IMR-90 (cell line): ENCODE results near the gene SNX30. TPM values are rescaled to one million over a fixed set of nuclear protein-coding genes. Genes with fewer than 3 reads are reported as not detected.

Source experiments
- ATAC-seq: fragments of 200-7000 bp; cut with Tn5 transposase; 2 replicates; pipeline ENCODE4 v1.9.1; 2020; ENCODE audit warnings: low read depth, mild to moderate bottlenecking, moderate library complexity
- BruUV-seq: library from RNA; stranded (reverse); fragments of 400-500 nt; replicated peaks from 2 replicates; lab custom pipeline; 2021; lab: Mats Ljungman, UMichigan
- CTCF ChIA-PET: fragments of 300-600 bp; formaldehyde crosslinking; extraction: SDS; loops from one replicate; lab custom pipeline; 2021; ENCODE audit warnings: antibody characterized with exemption; lab: Yijun Ruan, JAX
- POLR2A ChIA-PET: fragments of 300-600 bp; sonication (Branson Sonifier 250); formaldehyde crosslinking; loops from one replicate; lab custom pipeline; 2022; ENCODE audit warnings: antibody characterized with exemption; ENCODE audit not compliant: unreplicated experiment; lab: Charles Lee
- DNase-seq: peaks from one replicate; pipeline ENCODE4 v3.0.0; 2013
- H2AFZ ChIP-seq: replicated peaks from 2 replicates; pipeline ENCODE3; 2013; ENCODE audit warnings: low read length, mild to moderate bottlenecking; ENCODE audit not compliant: poor library complexity
- H2AK5ac ChIP-seq: 2 replicates; pipeline ENCODE4 v1.6.1; 2013; ENCODE audit warnings: low read depth, low read length, inconsistent platforms
- H2AK9ac ChIP-seq: replicated peaks from 2 replicates; pipeline ENCODE3; 2013; ENCODE audit warnings: mild to moderate bottlenecking, low read depth, low read length, moderate library complexity; ENCODE audit not compliant: poor library complexity
- H2BK120ac ChIP-seq: 2 replicates; pipeline ENCODE4 v1.6.1; 2013; ENCODE audit warnings: low read depth, low read length, inconsistent platforms
- H2BK15ac ChIP-seq: 3 replicates; pipeline ENCODE4 v1.6.1; 2013; ENCODE audit warnings: low read depth, low read length, inconsistent platforms
- H2BK20ac ChIP-seq: 2 replicates; pipeline ENCODE4 v1.6.1; 2013; ENCODE audit warnings: low read depth, mild to moderate bottlenecking, inconsistent platforms, low read length, moderate library complexity
- H2BK5ac ChIP-seq: 2 replicates; pipeline ENCODE4 v1.6.1; 2013; ENCODE audit warnings: mild to moderate bottlenecking, low read depth, low read length, inconsistent platforms; ENCODE audit not compliant: poor library complexity, severe bottlenecking
- H3K14ac ChIP-seq: replicated peaks from 2 replicates; pipeline ENCODE4 v1.6.1; 2013; ENCODE audit warnings: low read depth, low read length, inconsistent platforms
- H3K18ac ChIP-seq: 2 replicates; pipeline ENCODE4 v1.6.1; 2013; ENCODE audit warnings: low read depth, low read length, control low read depth
- H3K23ac ChIP-seq: 2 replicates; pipeline ENCODE4 v1.6.1; 2013; ENCODE audit warnings: low read depth, low read length, inconsistent platforms
- H3K27ac ChIP-seq: 2 replicates; pipeline ENCODE4 v1.5.1; 2013; ENCODE audit warnings: mild to moderate bottlenecking, control low read depth, low read length; ENCODE audit not compliant: insufficient read depth
- H3K27me3 ChIP-seq: 2 replicates; pipeline ENCODE4 v1.6.1; 2013; ENCODE audit warnings: low read length; ENCODE audit not compliant: control insufficient read depth, insufficient read depth
- H3K36me3 ChIP-seq: 2 replicates; pipeline ENCODE4 v1.6.1; 2013; ENCODE audit warnings: low read length, mixed read lengths; ENCODE audit not compliant: control insufficient read depth, insufficient read depth
- H3K4ac ChIP-seq: 2 replicates; pipeline ENCODE4 v1.6.1; 2013; ENCODE audit warnings: low read depth, low read length, inconsistent platforms
- H3K4me1 ChIP-seq: 2 replicates; pipeline ENCODE4 v1.6.1; 2013; ENCODE audit warnings: low read length, mixed read lengths; ENCODE audit not compliant: control insufficient read depth, insufficient read depth
- H3K4me2 ChIP-seq: 2 replicates; pipeline ENCODE4 v1.6.1; 2013; ENCODE audit warnings: low read depth, mild to moderate bottlenecking, control low read depth, low read length, moderate library complexity
- H3K4me3 ChIP-seq: 2 replicates; pipeline ENCODE4 v1.5.1; 2013; ENCODE audit warnings: low read depth, mild to moderate bottlenecking, control low read depth, low read length, moderate library complexity; ENCODE audit not compliant: insufficient read depth
- H3K56ac ChIP-seq: 2 replicates; pipeline ENCODE4 v1.6.1; 2013; ENCODE audit warnings: low read length, inconsistent platforms; ENCODE audit not compliant: insufficient read depth; ENCODE audit errors: extremely low read depth
- H3K79me1 ChIP-seq, 2 experiments: 2 replicates each; pipeline ENCODE4 v1.6.1; 2013; ENCODE audit warnings: low read length in 2 of 2, inconsistent platforms in 1 of 2, low read depth in 1 of 2
- H3K9ac ChIP-seq: 2 replicates; pipeline ENCODE4 v1.6.1; 2013; ENCODE audit warnings: low read depth, low read length, control low read depth
- H3K9me1 ChIP-seq: 2 replicates; pipeline ENCODE4 v1.6.1; 2013; ENCODE audit warnings: low read length, inconsistent platforms; ENCODE audit not compliant: insufficient read depth
- H3K9me3 ChIP-seq: 2 replicates; pipeline ENCODE4 v1.6.1; 2013; ENCODE audit warnings: low read length; ENCODE audit not compliant: control insufficient read depth, insufficient read depth
- H4K20me1 ChIP-seq: 2 replicates; pipeline ENCODE4 v1.6.1; 2013; ENCODE audit warnings: low read length, inconsistent platforms; ENCODE audit not compliant: insufficient read depth
- H4K5ac ChIP-seq: 2 replicates; pipeline ENCODE4 v1.6.1; 2013; ENCODE audit warnings: mild to moderate bottlenecking, low read depth, low read length, control low read depth
- H4K8ac ChIP-seq, 2 experiments: 2 replicates each; pipeline ENCODE4 v1.6.1; 2013; ENCODE audit warnings: low read depth in 2 of 2, low read length in 2 of 2, control low read depth in 1 of 2, inconsistent platforms in 1 of 2
- H4K91ac ChIP-seq: 2 replicates; pipeline ENCODE4 v1.6.1; 2013; ENCODE audit warnings: low read depth, low read length, inconsistent platforms; ENCODE audit not compliant: insufficient read depth
- BHLHE40 ChIP-seq: fragments of 150-350 bp; IDR thresholded peaks from 2 replicates; pipeline ENCODE4 v1.6.1; 2016; ENCODE audit warnings: mild to moderate bottlenecking, low read depth, low read length
- CEBPB ChIP-seq: IDR thresholded peaks from 2 replicates; pipeline ENCODE4 v1.6.1; 2012; ENCODE audit warnings: low read depth, low read length, improper control_type of control experiment
- CHD1 ChIP-seq: IDR thresholded peaks from 2 replicates; pipeline ENCODE4 v1.6.1; 2012; ENCODE audit warnings: low read depth, low read length, improper control_type of control experiment
- FOS ChIP-seq: fragments of 150-350 bp; IDR thresholded peaks from 2 replicates; pipeline ENCODE4 v1.6.1; 2016; ENCODE audit warnings: low read depth, low read length
- MAZ ChIP-seq: IDR thresholded peaks from 2 replicates; pipeline ENCODE4 v1.6.1; 2012; ENCODE audit warnings: low read depth, mild to moderate bottlenecking, low read length, improper control_type of control experiment, moderate library complexity, borderline replicate concordance
- MXI1 ChIP-seq: IDR thresholded peaks from 2 replicates; pipeline ENCODE4 v1.6.1; 2012; ENCODE audit warnings: low read depth, mild to moderate bottlenecking, low read length, moderate library complexity, borderline replicate concordance
- NFE2L2 ChIP-seq: fragments of 150-350 bp; IDR thresholded peaks from 2 replicates; pipeline ENCODE4 v1.6.1; 2016; ENCODE audit warnings: low read depth, mild to moderate bottlenecking, low read length
- RCOR1 ChIP-seq: IDR thresholded peaks from 2 replicates; pipeline ENCODE4 v1.6.1; 2012; ENCODE audit warnings: mild to moderate bottlenecking, low read length, improper control_type of control experiment; ENCODE audit not compliant: insufficient replicate concordance
- SMC3 ChIP-seq: fragments of 150-350 bp; IDR thresholded peaks from 2 replicates; pipeline ENCODE4 v1.6.1; 2016; ENCODE audit warnings: low read depth, mild to moderate bottlenecking, antibody characterized with exemption, low read length, moderate library complexity
- WGBS, 2 experiments: methylation state at CpG; one replicate each; pipeline versions ENCODE4 v1.1.5 to v1.1.7; 2013; ENCODE audit warnings: missing lambda C conversion rate in 2 of 2; ENCODE audit not compliant: insufficient read length in 1 of 2; ENCODE audit errors: extremely low coverage in 2 of 2; 5-methylcytosine and 5-hydroxymethylcytosine counted together
- dilution Hi-C: fragments of 300-500 bp; cut with HindIII; formaldehyde crosslinking; loops from one replicate; pipeline ENCODE4 v1.14.3; 2018; ENCODE audit warnings: low sequenced_read_pairs; ENCODE audit not compliant: unreplicated experiment
- in situ Hi-C: fragments of 300-500 bp; cut with MboI; formaldehyde crosslinking; loops from 3 replicates; pipeline ENCODE4 v1.14.3; 2019; ENCODE audit warnings: low sequenced_read_pairs, inconsistent platforms, mixed read lengths
- intact Hi-C: fragments of 100-400 bp; cut with micrococcal nuclease; formaldehyde crosslinking; loops from 2 replicates; pipeline ENCODE4 v1.10.0; 2022
- polyA plus RNA-seq, 3 experiments: library from polyadenylated mRNA; depleted of rRNA; stranded (reverse); fragments of >200 nt; gene quantifications; 2 replicates each; pipeline ENCODE4 v1.2.3, GENCODE V29; 2012; ENCODE audit warnings: low replicate concordance in 1 of 3
- total RNA-seq: library from RNA; depleted of rRNA; stranded (reverse); fragments of >200 nt; gene quantifications from 2 replicates; pipeline ENCODE4 v1.2.3, GENCODE V29; 2012
- TF ChIP-seq, protein P1 (sequence below): fragments of 150-350 bp; IDR thresholded peaks from 2 replicates; pipeline ENCODE4 v1.6.1; 2016; ENCODE audit warnings: low read depth, mild to moderate bottlenecking, low read length, moderate library complexity, borderline replicate concordance
- TF ChIP-seq, protein P2 (sequence below): conservative IDR thresholded peaks from 2 replicates; pipeline ENCODE4 v1.5.1; 2012; ENCODE audit warnings: mild to moderate bottlenecking, low read depth, low read length, improper control_type of control experiment

SNX30 gene
- total and polyA plus RNA-seq, 2 of the 4 experiments (the other 2 are of a cell fraction), result 8.0 to 18.8 TPM

DNA sequence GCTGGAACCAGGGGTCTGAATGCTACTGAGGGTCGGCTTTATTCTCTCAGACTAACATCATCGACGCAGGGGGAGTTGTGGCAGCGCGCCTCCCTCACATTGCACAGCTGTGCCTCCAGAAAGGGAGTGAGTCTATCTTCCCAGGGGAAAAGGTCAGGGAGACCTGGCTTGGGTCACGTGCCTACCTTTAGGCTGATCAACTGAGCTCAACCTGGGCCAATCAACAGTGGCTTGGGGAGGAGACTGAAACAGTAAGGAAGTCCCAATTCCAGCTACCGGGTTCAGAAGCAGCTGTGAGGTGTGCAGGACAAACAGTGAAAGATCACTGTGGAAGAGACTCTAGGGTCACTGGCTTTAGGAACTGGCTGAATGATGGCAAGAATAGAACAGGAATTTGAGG is 14.3 kb downstream of the SNX30 start:
- H3K27ac ChIP-seq, result peak overlapping the region; percentile 9; the same call in 1 of the 2 replicates
- H3K4me2 ChIP-seq, result peak overlapping the region; percentile 23; the same call in 1 of the 2 replicates
- ATAC-seq, result no peak
- H3K23ac ChIP-seq, result peak overlapping the region; percentile 43; the same call in 1 of the 2 replicates
- DNase-seq, result no peak
- H2AFZ ChIP-seq, result peak overlapping the region; percentile 44
- intact Hi-C loops (no loop called here), dilution Hi-C loops (no loop called here), in situ Hi-C loops (no loop called here)
- H3K9me3 ChIP-seq, result no peaks in the 10 kb centered on the region
- ChIA-PET CTCF (interaction anchor here (1.1 to 1.2 kb wide), 2 partner anchors 9 to 12 kb away, joined by 4 to 5 read pairs; no protein-coding TSS in a partner anchor), POLR2A (no interaction called here)
- no peak overlapping the region for H3K4me3 ChIP-seq
- H2AK9ac ChIP-seq, result peak overlapping the region; percentile 7
- peaks cover 29 to 65% of the 10 kb centered on the region in 2 experiments; a peak in 3 of 4 replicates for H3K79me1 ChIP-seq
- H2BK5ac ChIP-seq, result peak overlapping the region; percentile 53
- H4K91ac ChIP-seq, result peak overlapping the region; percentile 17; the same call in 1 of the 2 replicates
- peak overlapping the region; percentile 31; the same call in 1 of the 2 replicates for H2AK5ac ChIP-seq
- TF ChIP-seq RCOR1 (no peak), CHD1 (no peak), NFE2L2 (no peak), MAZ (no peak), MXI1 (no peak), CEBPB (no peak), SMC3 (no peak), FOS (no peak), BHLHE40 (no peak)
- TF ChIP-seq, protein P1, sequence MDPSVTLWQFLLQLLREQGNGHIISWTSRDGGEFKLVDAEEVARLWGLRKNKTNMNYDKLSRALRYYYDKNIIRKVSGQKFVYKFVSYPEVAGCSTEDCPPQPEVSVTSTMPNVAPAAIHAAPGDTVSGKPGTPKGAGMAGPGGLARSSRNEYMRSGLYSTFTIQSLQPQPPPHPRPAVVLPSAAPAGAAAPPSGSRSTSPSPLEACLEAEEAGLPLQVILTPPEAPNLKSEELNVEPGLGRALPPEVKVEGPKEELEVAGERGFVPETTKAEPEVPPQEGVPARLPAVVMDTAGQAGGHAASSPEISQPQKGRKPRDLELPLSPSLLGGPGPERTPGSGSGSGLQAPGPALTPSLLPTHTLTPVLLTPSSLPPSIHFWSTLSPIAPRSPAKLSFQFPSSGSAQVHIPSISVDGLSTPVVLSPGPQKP, result no peak
- TF ChIP-seq, protein P2, sequence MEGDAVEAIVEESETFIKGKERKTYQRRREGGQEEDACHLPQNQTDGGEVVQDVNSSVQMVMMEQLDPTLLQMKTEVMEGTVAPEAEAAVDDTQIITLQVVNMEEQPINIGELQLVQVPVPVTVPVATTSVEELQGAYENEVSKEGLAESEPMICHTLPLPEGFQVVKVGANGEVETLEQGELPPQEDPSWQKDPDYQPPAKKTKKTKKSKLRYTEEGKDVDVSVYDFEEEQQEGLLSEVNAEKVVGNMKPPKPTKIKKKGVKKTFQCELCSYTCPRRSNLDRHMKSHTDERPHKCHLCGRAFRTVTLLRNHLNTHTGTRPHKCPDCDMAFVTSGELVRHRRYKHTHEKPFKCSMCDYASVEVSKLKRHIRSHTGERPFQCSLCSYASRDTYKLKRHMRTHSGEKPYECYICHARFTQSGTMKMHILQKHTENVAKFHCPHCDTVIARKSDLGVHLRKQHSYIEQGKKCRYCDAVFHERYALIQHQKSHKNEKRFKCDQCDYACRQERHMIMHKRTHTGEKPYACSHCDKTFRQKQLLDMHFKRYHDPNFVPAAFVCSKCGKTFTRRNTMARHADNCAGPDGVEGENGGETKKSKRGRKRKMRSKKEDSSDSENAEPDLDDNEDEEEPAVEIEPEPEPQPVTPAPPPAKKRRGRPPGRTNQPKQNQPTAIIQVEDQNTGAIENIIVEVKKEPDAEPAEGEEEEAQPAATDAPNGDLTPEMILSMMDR, result no peak
- peak overlapping the region; percentile 10; the same call in 1 of the 2 replicates for H2BK20ac ChIP-seq
- no TSS peak for BruUV-seq
- H4K8ac ChIP-seq, result peak overlapping the region in 1 of 2 experiments; percentile 43; a peak in 2 of 4 replicates
- peak overlapping the region; percentile 22; the same call in 1 of the 2 replicates for H4K5ac ChIP-seq
- no peak overlapping the region for H3K56ac ChIP-seq
- peak overlapping the region; percentile 56 for H3K14ac ChIP-seq
- peak overlapping the region; percentile 78; the same call in 2 of the 3 replicates for H2BK15ac ChIP-seq
- H4K20me1 ChIP-seq, result peaks cover 48% of the 10 kb centered on the region
- peaks cover 25% of the 10 kb centered on the region for H3K4me1 ChIP-seq
- H2BK120ac ChIP-seq, result peak overlapping the region; percentile 27; the same call in 1 of the 2 replicates
- H3K9me1 ChIP-seq, result peaks cover 42% of the 10 kb centered on the region
- peak overlapping the region; percentile 15; the same call in 1 of the 2 replicates for H3K18ac ChIP-seq
- H3K9ac ChIP-seq, result no peak overlapping the region
- H3K27me3 ChIP-seq, result no peaks in the 10 kb centered on the region
- no peaks in the 10 kb centered on the region for H3K36me3 ChIP-seq
- peak overlapping the region; percentile 42 for H3K4ac ChIP-seq
- no CpG with 5 or more reads among the region's 7 CpGs for WGBS, 2 experiments
